SKM-1 (cell line): ENCODE data around the gene CCDC174.
"Not testable (repeated sequence)": the region's sequence is repeated elsewhere in the genome, so short reads cannot be mapped to it uniquely, and the experiment has no call there.

Source experiments
- DNase-seq: peaks from one replicate; lab custom pipeline; 2025; ENCODE audit not compliant: unreplicated experiment; lab: John Stamatoyannopoulos, UW

CCDC174 gene

DNA sequence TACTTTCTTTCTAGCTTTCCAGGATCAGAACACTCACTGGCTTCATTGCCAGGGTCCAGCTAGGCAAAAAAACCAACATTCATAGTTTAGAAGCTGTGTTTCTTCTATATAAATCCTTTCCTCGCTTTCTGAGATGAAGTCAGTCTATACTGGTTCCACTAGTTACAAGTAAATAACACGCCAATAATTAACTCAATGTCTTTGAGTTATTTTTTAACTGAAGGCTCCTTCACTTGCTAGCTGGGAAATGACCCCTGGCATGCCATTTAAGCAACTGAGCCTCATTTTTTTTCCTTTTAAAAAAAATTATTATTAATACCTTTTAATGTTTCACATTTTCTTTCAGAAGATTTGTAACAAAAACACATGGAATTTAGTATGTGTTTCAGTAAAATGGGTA, 2.1 kb upstream of the CCDC174 start:
- no peak for DNase-seq

DNA sequence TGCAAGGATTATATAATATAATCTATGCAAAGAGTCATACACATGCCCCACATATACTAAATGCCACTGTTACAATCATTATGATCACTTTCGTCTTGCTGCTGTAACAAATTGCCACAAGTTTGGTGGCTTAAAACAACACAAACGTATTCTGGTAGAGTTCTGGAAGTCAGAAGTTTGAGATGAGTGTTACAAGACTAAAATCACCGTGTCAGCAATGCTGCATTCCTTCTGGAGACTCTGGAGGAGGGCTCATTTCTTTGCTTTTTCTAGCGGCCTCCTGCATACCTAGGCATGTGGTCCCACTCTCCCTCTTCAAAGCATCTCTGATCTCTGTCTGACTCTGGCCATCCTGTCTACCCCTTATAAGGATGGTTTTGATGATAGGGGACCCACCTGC, 1.4 kb upstream of the CCDC174 start:
- DNase-seq, result no peak

DNA sequence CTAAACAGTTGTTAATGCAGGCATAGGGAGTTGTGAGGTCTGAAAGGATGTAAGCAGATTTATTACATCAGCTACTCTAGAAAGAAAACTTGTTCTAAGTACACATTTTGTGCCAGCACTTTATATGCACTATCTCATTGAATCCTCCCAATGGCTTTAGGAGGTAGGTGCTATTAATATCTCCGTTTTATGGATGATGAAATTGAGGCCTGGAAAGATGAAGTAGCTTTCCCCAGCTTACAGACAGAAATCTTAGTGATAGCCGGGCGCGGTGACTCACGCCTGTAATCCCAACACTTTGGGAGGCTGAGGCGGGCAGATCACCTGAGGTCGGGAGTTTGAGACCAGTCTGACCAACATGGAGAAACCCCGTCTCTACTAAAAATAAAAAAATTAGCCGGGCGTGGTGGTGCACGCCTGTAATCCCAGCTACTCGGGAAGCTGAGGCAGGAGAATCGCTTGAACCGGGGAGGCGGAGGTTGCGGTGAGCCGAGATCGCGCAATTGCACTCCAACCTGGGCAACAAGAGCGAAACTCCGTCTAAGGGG, 872 bp downstream of the CCDC174 start:
- not testable (repeated sequence) for DNase-seq

DNA sequence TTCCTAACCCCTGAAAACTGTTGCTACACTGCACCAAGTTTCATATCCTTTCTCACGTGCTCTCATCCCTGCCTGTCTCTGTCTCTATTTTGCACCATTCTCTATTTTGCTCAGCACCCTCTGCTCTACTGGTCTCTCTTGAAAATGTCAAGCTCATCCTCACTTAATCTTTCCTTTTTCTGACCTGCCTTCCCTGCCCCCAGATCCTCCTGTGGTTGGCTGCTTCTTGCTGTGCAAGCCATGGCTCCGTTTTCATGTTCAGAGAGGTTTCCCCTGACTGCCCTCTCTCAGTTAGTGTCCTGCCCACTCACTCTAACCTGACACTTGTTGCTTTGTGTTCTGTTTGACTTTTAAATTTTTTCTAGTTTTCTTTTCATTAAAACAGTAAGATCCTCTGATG, 6.0 kb downstream of the CCDC174 start:
- DNase-seq, result no peak

DNA sequence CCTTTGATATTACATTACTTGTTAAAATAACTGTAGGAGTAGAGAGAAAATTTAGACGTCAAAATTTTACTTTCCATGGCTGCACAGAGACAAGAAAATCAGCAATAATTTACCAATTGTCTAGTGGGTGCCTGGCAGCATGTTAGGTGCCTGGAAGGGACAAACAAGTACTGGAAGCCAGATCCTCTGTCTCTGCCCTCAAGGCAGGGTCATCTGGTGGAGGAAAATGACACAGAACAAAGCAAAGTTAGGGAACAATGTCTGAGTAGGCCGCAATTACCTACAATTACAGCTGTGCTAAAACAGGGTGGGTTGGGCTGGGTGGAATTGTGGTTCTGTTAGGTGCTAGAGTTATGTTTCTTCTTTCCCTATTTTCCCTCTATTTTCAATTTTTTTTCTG, 7.4 kb downstream of the CCDC174 start:
- DNase-seq, result no peak

DNA sequence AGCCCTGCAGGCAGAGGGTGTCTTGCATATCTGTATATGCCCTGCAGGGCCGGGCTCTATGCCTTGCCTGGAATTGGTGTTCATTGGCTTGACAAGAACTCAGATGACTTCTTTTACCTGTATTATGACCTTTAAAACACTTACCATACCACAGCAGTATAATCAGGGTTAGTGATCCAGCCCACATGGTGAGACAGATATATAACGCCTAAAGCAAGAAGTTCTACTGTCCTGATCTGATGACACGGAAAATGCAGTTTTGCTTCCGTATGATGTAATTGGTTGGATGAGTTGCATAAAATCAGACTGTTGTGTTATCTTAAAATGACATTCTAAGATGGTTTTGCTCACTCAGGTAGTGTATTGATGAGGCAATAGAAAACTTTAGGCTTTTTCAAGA, 9.4 kb downstream of the CCDC174 start:
- DNase-seq, result no peak

DNA sequence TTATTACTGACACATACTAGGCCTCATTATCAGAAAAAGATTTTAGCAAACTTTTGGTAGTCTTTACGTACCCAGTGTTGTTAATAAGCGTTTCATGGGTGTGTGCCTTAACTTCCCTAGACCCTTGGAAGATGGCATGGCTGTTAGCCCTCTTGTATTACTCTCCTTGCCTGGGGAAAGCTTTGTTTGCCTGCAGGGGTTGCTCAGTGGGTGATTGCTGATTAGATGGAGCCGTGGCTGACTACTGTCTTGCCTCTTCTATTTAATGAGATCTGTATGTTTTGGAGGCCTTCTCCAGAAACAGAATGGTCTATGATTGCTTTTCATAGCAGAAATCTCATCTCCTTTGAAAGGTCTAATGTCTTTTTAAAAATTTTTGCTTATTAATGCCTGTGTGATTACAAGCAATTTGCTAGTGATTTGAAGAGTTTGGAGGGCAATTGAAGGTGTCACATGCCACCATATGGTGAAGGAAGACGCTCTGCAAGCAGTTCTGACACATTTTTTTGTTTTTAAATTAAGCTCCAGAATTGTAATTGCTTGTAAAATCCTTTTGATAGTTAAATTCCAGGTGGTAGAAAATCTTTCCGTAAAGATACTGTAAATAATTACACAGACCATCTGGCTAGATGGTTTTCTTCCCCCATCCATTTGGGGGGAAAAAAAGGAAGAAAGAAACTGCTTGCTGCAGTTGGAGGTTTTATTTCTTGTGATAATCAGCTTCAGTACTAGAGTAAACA, 12.0 kb downstream of the CCDC174 start:
- no peak for DNase-seq

DNA sequence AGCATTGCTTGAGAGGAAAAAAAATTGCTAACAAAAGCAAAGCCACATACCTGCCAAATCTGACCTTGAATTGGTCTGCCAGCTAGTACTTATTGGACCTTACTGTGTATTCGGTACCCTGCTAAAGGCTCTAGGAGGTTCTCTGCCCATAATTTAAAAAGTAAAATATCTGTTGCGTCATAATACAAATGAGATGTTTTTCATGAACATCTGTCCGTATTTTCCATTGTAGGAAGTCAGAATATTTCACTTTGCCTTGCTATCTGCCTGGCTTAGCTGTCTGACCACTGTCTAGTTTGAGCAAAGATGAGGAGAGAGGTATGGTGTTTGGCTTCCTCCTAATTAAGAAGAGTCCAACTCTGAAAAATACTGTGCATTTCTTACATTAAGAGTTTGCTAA, 12.6 kb downstream of the CCDC174 start:
- no peak for DNase-seq

DNA sequence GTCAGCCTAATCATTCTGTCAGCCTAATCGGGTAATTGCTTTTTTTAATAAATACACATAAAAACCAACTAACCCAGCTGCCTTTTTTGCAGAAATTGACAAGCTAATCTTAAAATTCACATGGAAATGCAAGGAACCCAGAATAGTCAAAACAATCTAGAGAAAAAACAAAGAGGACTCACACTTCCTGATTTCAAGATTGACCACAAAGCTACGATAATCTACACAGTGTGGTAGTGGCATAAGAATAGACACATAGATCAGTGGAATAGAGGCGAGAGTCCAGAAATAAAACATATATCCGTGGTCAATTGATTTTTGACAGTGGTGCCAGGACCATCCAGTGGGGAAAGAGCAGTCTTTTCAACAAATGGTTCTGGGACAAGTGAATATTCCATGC, 21.0 kb downstream of the CCDC174 start:
- DNase-seq, result no peak

DNA sequence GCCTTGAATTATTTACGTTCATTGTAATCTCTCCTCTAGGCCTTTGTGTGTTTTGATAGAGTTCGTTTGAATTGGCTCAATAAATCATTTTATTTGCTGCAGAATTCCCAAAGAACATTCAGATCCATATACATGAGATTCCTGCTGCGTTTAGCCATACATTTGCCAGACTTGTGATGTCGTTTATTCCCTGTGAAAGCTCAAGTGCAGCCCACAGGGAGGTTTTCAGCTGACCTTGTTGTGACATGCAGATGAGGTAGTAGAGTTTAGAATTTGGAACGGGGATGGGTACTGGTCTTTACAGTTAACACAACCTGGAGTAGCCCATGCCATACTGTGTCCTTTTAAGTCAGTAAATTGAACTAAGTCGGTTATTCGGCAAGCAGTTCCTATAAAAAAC, 23.3 kb downstream of the CCDC174 start, which contains the start of gene C3orf20:
C3orf20 (plus strand) TSS at position 301 of the 400 bp plus-strand sequence. CDS start 7,573 bp downstream, outside the sequence.
- no peak for DNase-seq

DNA sequence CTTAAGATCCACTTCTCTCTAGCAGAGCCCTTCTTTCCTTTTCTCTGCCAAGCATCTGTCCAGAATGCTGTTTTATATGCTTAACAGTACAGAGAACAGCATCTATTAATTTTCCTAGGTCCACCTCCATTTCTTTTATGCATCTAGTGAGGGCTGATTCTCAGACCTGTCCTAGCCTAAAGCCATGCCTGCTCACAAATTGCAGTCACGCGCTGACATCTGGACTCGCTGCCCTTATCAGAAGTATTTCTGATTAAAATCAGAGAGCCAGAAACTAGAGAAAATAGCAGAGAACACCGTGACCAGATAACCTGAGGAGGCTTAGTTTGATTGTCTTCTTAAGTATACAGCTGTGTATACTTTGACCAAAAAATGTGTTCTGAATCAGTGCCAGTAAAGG, 25.3 kb downstream of the CCDC174 start:
- DNase-seq, result no peak

DNA sequence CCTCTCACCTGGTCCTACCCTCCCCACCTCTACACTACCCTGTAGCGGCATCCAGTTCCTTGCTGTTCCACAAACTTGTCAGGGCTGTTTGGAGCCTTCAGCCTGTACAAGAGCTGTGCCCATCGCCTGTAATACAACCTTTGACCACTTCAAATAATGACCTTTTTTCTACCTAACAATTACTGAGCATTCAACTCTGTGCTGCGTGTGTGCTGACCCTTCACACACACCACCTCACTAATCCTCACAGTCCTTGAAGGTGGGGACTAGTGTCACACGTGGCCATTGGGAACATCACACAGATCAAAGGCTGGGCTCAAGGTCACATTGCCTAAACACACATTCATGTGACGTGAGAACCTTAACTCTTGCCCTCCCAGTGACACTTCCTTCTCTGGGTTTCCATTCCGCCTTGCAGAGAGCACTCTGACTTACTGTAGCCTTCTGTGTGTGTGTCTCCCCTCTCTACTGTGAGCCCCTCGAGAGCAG, 26.5 kb downstream of the CCDC174 start:
- no peak for DNase-seq

DNA sequence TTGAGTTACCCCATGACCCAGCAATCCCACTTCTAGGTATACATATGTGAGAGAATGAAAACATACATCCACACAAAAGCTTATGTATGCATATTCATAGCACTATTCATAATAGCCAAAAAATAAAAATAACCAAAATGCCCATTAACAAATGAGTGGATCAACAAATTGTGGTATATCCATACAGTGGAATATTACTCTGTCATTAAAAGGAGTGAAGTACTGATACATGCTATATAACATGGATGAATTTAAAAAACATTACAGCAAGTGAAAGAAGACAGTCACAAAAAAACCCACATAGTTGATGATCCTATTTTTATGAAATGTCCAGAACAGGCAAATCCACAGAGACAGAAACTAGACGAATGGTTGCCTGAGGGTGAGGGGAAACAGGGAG, 28.6 kb downstream of the CCDC174 start:
- no peak for DNase-seq

DNA sequence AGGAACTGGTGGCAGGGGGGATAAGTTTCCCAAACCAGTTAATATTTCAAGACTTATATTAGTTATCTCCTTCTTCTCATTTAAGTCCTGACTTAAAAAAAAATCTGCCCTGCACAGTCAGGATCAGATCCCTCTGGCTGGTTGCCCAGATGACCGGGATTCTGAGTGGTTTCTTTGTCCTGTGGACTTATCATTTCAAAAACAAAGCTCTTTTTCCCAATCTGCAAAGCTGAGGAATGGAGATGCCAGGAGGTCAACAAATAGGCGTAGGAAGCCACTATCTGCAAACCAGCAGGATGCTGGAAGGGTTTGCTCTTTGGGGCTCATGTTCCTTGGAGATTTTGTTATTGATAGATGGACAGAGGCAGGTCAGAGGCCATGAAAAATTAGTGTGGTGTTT, 29.2 kb downstream of the CCDC174 start:
- DNase-seq, result no peak

DNA sequence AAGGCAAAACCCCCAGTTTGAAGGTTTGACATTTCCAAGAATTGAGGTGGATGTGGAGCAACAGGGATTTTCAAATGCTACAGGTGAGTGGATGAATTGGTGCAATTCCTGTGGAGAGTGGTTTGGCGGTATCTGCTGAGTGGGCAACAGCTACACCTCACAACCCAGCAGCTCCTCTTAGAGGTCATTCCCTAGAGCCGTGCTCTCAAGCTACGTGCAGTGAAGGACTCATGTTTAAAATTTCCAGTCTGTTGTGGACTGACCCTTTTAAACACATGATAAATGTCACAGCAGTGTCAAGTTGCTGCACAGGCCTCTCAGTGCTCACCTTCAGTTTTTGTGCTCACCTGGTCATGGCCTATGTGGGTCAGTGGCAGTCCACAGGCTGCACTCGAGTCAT, 32.9 kb downstream of the CCDC174 start:
- DNase-seq, result no peak

DNA sequence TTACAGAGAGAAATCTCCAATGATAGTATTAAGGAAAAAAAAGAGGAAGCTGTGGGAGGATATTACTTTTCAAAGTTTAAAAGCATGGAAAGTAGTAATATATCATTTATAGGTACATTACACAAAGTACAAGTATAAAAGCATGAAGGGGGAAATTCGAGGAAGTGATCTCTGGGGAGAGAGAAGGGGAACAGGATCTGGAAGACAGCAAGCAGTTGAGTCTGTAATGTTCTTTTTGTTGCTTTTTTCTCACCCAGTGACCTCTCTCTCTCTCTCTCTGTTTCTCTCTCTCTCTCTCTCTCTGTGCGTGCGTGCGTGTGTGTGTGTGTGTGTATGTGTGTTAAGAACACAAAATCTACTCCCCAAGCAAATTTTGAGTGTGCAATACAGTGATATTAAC, 33.6 kb downstream of the CCDC174 start:
- DNase-seq, result no peak

DNA sequence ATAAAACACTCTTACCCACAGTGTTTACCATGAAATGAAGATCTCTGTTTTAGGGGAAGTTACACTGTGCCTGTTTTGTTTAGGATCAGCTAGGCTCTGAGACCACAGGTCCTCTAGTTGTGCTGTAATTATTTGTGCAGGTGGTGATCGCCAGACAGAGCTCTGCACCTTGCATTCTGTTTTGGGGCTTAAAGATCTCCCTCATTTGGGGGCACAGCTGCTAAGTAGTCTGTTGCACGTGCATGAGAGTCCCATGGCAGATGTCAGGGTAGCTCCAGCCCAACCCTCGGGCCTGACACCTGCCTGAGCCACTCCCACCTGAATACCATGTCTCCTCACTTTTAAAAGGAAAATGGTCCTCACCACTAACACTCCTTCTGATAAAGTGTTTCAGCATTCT, 35.8 kb downstream of the CCDC174 start:
- DNase-seq, result no peak

DNA sequence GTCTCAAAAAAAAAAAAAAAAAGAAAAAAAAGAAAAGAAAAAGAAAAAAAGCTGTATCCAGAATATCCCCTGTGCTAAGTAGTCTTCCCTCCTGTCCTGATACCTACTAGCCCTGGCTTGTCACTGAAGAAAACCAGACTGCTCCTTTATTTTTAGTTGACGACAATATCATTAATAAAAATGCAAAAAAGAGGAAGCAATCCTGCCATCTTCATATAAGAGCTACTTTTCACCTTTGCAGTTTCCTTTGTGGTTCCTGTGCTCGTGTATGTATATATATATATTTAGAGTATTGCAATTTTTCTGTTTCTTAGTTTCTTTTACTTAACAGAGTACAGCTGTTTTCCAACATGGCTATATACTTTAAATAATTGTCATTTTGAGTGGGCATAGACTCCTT, 37.0 kb downstream of the CCDC174 start:
- no peak for DNase-seq

DNA sequence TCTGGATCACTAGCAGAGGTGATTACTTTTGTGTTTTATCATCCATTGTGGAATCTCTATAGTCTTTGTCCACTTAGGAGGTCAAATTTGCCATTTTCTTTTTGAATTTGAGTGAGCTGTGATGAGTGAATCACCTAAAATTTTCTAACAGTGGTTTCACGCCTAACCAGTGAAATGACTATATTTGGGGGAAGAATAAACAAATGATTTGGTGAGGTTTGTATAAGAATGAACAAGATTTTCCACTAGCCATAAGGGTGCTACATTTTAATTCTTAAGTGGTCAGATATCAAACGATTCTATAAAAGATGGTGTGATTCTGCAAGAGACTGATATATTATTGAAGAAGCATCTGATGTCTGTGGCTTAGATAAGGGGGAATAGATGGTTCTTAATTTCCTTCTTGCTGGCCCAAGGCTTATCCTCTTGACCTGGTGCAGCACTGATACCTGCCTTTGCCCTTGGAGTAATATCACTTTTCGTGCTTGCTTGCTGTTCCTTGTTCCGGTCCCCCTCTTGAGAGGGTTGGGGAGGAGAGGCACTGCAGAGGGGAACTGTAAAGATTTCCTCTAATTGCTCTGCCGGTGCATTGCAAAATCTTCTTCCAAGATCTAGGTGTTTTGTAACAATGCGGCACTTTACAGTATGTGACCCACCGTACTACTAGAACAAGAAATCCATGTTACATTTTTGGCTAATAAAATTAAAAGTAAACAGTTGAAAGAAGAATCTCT, 37.9 kb downstream of the CCDC174 start:
- peak; percentile 88 for DNase-seq

DNA sequence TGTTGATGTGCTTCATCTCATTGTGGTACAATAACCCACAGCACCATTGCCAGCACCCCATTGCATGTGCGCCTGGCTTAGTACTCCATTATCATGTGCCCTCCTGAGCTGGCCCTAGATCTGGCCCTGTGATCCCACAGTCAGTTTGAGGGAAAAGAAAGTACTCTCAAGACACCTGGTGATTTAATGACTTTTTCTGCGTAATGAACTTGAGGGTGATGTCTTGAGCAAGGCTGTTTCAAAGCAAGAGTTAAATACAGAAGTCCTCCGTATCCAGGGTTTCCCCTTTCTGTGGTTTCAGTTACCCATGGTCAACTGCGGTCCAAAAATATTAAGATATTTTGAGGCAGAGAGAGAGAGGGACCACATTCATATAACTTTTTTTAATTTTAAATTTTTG, 39.7 kb downstream of the CCDC174 start:
- peak; percentile 65 for DNase-seq

DNA sequence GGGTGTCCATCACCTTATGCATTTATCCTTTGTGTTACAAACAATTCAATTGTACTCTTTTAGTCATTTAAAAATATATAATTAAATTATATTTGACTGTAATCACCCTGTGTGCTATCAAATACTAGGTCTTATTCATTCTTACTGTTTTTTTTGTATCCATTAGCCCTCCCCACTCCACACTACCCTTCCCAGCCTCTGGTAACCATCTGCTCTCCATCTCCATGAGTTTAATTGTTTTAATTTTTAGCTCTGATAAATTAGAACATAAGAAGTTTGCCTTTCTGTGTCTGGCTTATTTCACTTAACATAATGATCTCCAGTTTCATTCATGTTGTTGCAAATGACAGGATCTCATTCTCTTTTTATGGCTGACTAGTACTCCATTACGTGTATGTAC, 40.2 kb downstream of the CCDC174 start:
- DNase-seq, result no peak

DNA sequence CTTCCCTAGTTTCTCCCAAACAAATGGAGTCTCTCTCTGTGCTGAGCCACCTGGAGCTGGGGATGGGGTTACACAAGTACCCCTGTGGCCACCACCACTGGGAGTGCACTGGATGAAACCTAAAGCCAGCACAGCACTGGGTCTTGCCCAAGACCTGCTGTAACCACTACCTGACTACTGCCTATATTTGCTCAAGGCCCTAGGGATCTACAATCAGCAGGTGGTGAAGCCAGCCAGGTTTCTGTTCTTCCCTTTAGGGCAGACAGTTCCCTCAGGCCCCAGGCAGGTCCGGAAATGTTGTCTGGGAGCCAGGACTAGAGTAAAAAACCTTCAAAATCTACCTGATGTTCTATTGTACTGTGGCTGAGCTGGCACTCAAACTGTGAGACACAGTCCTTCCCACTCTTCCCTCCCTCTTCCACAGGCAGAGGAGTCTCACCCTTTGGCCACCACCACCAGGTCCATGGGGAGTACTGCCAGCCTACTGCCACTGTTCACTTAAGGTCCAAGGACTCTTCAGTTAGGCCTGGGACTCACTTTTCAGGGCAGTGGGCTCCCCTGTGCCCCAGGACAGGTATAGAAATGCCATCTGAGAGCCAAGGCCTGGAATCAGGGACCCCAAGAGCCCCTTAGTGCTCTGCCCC, 47.2 kb downstream of the CCDC174 start:
- DNase-seq, result no peak
